Hepatic stellate cell (primary cell): ENCODE data around the gene NELFB.

ENCODE experiments used
- DNase-seq: peaks from one replicate; pipeline ENCODE4 v3.0.0; 2011; ENCODE audit warnings: low spot score

Gene NELFB

DNA sequence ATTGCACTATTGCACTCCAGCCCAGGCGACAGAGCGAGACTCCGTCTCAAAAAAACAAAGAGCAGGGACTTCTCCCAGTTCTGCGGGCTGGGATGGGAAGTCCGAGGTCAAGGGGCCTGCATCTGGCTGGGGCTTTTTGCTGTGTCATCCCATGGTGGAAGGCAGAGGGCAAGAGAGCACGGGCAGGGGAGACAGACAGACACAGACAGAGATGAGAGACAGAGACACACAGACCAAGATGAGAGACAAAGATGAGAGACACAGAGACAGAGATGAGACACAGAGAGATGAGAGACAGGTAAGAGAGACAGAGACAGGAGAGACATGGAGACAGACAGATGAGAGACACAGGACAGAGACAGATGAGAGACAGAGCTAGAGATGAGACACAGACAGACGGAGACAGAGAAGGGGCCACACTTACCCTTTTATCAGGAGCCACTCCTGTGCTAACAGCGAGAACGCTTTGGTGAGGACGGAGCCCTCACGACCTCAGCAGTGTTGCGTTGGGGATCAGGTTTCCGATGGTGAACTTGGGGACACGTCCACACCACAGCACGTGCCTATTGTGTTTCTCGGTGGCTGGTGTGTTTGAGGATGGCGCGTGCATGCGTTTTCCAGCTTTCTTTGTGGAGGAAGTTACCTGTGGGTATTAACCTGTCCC lies 13.5 kb downstream of the NELFB start:
- no peak for DNase-seq

DNA sequence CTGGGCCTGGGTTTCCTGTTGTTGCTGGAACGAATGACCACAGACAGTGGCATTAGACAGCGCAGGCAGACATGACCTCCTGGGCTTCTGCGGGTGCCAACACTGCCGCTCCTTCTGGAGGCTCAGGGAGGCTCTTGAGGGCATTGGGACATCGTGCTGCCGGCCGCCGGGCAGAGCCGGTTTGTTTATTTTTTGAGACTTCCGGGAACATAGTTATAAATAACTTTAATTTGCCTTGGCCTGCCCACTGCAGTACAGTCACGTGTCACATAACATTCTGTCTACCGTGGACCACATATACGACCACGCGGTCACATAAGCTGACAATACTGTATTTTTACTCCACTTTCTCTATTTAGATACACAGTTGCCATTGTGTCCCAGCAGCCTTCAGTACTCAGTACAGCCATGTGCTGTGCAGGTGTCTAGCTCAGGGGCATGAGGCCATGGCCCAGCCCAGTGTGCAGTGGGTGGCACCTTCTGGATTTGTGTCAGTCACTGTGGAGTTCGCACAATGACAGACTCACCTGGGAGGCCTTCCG lies 14.2 kb downstream of the NELFB start:
- DNase-seq, result peak; percentile 89

DNA sequence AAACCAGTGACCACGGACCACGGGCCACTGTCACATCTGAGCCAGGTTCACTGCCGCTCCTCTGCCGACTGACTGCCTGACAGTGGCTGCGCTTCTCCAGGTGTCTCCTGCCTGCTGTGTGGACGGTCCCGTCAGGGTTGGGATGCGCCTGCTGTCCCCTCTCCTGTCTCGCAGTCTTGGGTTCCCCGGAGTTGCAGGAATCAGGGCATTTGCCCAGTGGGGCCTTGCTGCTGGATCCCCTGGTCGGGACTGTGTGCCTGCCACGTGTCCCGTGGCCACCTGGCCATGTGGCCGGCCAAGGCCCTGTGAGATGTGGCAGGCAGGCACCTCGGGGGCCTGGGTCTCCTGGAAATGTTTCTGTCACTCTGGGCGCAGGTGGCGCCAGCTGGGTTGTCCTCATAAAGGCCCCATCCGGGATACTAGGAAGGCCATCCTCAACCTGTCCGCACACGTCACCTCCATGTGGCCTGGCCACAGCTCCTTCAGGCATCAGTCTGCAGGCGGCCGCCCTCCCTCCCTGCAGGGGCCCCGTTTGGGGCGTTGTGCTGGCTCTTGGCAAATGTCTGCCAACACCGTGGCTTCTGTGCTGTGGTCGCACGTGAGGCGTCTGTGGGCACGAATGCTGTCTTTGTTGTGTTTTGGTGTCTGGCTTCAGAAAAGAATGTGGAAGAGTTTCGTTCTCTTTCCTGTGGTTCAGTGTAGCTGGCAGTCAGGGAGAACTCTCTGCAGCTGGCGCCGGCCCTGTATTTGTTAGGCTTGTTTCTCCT lies 16.0 kb downstream of the NELFB start:
- no peak for DNase-seq

DNA sequence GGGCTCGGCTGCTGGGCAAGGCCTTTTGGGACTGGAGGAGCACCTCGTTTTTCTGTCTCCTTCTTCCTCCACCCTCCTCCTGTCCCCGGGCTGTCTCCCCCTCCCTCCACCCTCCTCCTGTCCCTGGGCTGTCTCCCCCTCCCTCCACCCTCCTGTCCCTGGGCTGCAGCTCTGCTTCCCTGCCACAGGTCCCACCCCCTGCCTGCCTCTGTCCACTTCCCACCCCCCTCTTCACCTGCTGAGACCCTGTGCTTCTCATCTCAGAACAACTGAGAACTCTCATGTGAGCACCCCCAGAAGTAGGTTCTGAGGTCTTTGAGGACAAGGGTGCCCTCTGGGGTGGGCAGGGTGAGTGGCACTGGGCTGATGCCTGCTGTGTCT lies 16.6 kb downstream of the NELFB start:
- no peak for DNase-seq

DNA sequence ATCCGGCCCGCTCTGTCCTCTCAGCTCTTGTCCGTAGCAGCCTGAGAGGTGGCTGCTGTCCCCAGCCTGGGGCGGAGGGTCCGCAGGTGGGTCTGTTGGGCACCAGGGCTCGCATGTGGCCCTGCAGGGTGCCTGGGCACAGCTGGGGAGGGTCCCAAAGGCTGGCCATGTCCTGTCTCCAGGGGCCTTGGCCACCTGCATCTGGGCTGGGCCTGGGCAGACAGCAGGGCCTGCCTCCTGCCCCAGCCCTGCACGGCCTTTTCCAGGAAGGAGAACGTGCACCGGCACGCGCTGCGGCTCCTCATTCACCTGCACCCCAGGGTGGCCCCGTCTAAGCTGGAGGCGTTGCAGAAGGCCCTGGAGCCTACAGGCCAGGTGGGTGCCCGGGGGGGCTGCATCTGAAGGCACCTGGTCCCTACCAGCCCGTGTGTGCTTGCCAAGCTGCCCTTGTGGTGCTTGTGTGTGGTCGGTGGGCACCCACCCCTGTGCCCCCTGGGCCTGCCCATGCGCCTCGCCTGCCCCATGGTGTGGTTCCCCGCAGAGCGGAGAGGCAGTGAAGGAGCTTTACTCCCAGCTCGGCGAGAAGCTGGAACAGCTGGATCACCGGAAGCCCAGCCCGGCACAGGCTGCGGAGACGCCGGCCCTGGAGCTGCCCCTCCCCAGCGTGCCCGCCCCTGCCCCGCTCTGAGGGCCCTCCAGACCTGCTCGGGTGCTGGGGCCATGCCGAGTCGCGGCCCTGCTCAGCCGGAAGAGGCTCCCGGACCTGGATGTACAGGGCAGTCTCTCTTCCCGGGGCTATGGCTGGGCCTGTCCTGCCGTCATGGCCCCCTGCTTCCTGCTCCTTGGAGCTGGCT lies 17.3 kb downstream of the NELFB start:
- DNase-seq, result no peak

DNA sequence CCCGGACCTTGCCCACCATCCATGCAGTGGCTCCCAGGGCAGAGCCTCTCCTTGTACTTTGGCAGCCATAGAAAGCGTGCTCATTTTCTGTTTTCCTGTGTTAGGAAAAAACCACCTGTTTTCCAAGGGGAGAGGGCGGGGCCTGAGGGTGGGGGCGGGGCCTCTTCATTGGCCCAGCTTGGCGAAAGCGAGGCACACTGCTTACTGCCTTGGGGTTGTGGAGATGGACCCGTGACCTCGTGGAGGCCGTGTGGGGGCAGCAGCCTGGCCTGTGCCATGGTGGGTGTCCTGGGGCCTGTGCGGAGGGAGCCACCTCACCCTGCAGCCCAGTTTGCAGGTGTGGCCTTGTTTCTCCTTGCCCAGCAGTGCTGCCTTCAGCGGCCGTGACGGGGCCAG lies 18.0 kb downstream of the NELFB start:
- no peak for DNase-seq

DNA sequence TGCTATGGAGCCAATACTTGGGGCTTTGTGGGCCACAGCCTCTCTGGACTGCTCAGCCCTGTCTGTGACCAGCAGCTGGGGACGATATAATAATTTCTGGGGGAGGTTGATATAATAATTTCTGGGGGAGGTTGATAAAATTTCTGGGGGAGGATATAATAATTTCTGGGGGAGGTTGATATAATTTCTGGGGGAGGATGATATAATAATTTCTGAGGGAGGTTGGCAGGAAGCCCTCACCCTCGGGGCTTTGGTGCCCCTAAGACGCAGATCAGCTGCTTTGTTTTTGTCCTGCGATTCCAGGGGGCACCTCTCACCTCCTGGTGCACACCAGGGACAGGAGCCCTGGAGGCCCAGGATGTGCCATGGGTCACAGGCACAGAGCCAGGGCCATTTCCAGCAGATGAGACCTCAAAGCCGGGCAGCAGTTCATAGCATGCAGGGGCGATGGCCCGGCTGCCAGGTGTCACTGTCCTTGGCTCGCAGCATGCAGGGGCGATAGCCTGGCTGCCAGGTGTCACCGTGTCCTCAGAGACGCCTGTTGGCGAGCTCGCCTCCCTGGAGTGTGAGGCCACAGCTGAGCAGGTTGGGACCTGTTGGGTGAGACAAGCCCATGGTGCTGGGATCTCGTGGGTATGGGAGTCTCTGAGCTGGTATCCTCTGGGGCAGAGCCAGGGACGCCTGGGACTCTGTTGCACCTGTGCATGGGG lies 18.6 kb downstream of the NELFB start:
- DNase-seq, result no peak

DNA sequence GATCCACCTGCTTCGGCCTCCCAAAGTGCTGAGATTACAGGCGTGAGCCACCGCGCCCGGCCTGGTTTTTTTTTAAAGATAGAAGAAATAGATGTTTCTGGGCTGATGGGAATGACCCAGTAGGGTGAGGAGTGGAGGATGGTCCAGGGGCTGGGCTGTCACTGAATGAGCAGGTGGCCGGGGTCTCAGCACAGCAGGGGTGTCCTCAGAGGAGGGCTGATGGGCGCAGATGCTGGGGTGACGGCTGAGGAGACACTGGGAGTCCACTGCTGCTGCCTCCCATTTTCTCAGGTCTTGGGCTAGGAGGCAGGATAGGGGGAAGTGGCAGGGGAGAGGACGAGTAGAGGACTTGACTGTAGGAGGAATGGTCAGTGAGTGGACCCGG lies 20.1 kb downstream of the NELFB start:
- no peak for DNase-seq

DNA sequence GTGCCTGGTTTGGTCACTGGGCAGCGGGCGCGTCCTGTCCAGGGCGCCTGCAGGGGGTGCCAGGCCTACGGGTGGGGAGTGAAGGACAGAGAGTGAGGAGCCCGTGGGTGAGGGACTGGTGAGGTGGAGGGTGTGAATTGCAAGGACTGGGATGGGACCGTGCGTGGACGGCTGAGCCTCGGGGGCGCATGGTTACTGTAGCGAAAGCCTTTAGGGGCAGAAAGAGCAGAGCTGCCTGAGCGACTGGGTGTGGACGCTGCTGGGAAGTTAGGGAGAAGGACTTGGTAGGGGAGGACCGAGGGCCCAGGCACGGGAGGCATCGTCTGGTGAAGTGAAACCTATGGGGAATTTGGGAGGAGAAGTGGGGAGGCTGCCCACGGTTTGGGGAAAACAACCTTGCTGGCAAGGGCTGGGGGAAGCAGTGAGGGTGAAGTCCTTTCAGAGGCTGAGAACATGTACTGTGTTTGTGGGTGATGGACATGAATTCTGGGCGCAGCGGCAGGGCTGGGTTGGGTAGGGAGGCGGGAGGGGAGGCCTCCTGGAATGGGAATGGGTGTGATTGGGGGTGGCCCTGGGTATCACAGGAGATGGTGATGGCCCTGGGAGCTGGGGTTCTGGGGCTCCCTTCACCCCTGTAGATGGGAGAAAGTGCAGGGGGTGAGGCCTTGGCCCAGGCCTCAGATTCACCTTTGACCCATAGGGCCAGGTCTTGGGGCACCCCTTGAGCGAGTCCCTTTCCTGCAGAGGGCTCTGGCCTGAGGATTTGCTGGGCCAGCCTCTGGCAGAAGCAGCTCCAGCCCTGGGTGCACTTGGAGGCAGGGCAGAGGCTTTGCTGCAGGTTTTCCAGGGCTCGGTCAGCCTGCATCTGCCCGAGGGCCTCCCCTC lies 20.7 kb downstream of the NELFB start:
- DNase-seq, result no peak

DNA sequence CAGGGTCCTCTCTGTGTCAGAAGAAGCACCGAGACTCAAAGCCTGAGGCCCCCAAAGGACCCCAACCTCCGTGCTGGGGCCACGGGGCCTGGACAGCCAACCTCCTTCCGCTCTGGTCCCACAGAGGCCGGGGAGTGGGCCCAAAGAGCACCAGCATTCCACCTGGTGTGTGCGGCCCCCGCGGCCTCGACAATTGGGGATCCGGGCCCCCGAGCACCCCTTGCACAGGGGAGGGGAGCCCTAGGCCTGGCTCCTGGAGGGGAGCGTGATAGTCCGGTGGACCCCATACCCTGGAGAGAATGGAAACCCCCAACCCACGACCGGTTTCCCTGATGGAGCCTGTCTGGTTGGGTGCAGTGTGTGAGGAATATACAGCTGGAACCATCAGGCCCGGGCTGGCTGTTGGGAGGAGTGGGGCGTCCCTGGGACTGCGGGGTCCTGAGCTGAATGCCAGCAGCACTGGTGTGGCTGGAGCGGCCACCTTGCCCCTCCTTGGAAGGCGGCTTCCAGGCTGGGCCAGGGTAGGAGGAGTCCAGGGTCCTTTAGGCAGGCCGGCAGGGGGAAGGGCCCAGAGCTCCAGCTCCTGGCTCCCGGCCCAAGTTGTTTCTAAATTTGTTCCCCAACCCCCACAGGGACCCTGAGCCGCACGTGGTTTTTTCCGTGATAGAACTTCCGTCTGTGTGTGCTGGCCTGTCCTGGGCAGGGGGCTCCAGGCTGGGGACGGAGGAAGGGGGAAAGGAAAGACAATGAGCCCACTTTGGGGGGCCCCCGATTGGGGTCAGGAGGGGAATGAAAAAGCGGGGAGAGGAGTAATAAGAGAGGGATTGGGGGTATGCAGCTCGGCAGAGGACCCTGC lies 21.6 kb downstream of the NELFB start:
- DNase-seq, result peak; percentile 85

DNA sequence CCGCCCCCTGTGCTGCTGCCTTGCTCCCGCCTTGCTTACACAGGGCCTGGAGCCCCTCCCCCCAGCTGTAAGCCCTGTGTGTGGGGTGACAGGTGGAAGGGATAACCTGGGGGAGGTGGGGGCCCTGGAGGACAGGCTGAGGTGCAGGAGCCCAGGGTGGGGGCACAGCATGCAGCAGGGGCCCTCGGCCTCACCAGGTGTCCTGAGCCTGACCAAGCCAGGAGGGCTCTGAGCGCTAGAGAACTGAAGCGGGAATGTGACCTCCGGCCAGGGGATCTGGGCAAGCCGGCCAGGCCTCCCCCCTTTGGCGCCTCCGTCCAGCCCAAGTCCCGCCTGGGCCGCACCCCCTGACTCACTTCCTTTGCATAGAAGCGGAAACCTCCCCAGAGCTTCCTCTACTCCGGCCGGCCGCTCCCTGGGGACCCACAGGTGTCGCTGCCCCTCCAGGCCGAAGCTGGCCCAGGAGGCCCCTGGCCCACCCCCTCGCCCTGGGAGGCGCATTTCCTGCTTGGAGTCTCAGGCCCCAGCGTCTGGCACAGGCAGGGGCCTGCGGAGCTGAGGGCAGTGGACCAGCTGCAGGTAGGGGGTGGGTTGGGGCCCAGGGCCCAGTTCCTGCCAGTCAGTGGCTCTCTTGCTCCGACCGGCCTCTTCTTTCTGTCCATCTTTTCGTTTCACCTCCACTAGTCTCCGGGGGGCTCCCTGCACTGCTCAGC lies 22.4 kb downstream of the NELFB start, which contains the start of gene TOR4A:
Gene TOR4A (plus strand): TSS at position 398 of the 713 bp plus-strand sequence. CDS start 964 bp downstream, outside the sequence.
- DNase-seq, result peak; percentile 94

DNA sequence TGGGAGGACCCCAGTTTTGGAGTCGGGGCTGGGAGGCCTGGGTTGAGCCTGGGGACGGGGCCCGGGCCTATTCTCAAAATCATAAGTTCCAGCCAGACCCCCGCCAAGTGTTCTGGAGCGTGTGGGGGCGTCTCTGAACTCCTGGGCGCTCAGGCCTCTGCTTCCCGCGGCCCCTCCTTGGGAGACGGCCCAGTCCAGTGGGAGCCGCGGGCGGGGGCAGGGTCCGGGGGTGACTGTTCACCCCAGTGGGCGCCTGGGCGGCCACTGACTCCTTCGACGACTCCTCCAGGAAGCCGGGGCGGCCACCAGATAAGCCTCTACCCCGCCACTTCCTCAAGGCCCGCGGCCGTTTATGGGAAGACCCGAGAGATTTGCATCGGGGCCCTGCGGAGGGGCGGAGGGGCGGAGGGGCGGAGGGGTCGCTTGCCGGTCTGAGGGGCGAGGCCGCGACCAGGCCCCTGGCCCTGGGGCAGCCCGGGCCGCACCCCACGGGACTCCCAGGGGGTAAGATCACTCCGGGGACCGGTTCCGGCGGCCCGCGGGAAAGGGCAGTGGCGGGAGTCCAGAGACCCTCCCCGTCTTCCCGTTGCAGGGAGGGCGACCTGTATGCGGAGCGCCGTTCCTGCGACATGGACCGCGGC lies 23.1 kb downstream of the NELFB start:
- DNase-seq, result peak; percentile 48

DNA sequence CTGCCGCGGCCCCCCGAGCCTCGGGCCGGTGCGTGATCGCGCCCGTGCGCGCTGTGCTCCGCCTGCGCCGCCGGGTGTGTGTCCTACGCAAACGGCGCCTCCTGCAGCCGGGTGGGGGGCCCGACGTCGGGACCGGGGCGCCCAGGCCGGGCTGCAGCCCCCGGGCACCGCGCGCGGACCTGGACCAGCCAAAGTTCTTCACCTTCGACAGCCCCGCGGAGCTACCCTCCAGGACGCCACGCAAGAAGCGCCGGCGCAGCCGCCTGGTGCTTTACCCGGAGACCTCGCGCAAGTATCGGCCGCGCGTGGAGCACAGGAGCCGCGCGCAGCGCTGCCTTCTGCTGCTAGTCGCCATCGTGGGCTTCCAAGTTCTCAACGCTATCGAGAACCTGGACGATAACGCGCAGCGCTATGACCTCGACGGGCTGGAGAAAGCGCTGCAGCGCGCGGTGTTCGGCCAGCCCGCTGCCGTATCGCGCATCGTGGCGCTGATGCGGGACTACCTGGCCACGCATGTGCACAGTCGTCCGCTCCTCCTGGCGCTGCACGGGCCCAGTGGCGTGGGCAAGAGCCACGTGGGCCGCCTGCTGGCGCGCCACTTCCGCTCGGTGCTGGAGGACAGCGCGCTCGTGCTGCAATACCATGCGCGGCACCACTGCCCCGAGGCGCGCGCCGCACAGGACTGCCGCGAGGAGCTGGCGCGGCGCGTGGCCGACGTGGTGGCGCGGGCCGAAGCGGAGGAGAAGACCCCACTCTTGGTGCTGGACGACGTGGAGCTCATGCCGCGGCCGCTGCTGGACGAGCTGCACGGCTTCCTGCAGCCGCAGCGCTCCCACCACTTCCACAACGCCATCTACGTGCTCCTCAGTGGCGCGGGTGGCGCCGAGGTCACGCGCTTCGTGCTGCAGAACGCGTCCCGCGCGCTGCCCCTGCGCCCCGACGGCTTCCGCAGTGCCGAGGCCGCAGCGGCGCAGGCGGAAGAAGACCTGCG lies 23.9 kb downstream of the NELFB start:
- DNase-seq, result no peak

DNA sequence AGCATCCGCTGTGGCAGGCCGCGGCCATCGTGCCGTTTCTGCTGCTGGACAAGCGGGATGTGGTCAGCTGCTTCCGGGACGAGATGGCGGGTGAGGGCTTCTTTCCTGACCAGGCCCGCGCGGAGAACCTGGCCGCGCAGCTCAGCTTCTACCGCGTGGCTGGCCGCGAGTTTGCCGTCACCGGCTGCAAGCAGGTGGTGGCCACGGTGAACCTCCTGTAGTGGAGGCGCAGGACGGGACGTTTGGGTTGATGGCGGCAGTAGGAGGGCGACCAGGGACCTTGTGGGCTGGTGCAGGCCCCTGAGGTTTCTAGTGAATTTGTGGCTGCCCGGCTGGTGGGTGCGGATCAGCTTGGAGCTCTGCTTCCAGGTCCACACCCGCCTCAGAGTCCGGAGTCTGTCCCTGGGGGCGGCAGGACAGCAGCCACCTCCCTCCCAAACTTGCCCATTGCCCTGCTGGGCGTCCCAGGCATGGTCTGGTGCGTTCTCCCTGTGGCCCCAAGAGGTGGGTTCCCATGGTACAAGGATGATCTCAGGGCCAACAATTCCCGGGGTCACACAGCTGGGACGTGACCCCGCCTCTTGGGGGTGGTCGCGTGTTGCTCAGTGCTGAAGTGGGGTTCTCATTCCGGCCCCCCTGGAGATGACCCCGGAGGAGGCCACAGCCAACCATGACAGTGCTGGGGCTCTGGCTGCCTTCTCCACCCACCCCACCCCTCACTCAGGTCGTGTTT lies 24.8 kb downstream of the NELFB start:
- DNase-seq, result no peak

DNA sequence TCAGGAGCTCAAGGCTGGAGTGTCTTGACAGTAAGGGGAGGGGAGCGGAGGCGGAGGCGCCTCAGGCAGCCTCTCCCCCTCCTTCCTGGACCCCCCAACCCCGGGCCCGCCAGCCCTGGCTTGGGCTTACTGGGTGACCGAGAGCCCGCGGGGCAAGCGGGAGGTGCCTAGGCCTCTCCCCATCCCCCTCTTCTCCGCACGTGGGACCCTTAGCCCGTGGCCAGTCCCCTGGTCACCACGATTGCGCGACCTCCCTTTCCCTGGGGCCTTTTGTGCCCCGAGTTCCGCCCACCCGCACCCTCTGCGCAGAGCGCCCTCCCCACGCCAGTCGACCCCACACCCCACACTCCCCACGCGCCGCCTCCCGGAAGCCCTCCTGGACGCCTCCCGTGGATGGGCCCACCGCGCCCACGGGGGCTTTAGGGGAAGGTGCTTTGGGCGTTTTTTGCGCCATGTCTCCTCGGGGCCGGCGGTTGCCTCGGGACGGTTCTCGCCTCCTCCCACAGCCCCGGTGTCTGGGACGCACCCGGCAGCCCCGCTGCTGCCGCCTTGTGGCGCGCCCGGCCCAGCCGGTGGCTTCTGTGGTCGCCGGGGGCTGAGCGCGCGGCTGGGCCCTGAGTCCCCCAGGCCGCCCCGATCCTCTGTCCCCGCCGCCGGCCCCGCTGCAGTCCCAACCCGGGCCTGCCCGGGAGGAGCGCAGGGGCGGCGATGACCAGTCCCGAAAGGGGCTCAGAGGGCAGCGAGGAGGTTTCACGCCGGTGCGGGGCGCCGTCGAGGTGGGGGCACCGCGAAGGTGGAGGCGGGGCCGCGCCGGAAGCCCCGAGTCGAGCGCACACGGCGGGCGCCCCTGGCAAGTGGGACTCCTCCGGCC lies 25.6 kb downstream of the NELFB start:
- no peak for DNase-seq
